Endothelial cell of umbilical vein (primary cell): ENCODE results near the gene RIPOR3. TPM values are rescaled to one million over a fixed set of nuclear protein-coding genes. Genes with fewer than 3 reads are reported as not detected.
"Not testable (repeated sequence)": the region's sequence is repeated elsewhere in the genome, so short reads cannot be mapped to it uniquely, and the experiment has no call there.

Experiments used
- BruUV-seq: library from RNA; stranded (reverse); fragments of 400-500 nt; replicated peaks from 2 replicates; lab custom pipeline; 2021; lab: Mats Ljungman, UMichigan
- CTCF ChIA-PET: fragments of 300-600, 350-600 bp; sonication (Branson Sonifier 250); formaldehyde crosslinking; loops from one replicate; lab custom pipeline; 2021; ENCODE audit warnings: antibody characterized with exemption, inconsistent platforms; lab: Charles Lee
- POLR2A ChIA-PET: fragments of 300-600, 350-600 bp; sonication (Branson Sonifier 250); formaldehyde crosslinking; loops from one replicate; lab custom pipeline; 2021; ENCODE audit warnings: antibody characterized with exemption, inconsistent platforms; lab: Charles Lee
- DNase-seq: peaks from one replicate; pipeline ENCODE4 v3.0.0-alpha.2; 2011; ENCODE audit warnings: low read depth, low spot score
- FAIRE-seq: peaks from 2 replicates; lab custom pipeline; 2011; peaks lifted over from hg19 to GRCh38; lab: Jason Lieb, UNC
- H2AFZ ChIP-seq: 2 replicates; pipeline ENCODE4 v1.6.0; 2012; ENCODE audit warnings: low read depth, low read length, control low read depth, inconsistent platforms
- H3K27ac ChIP-seq: 2 replicates; pipeline ENCODE4 v1.5.1; 2011; ENCODE audit warnings: low read depth, mild to moderate bottlenecking, control low read depth, low read length, moderate library complexity; ENCODE audit not compliant: insufficient read depth
- H3K27me3 ChIP-seq, 2 experiments: 2 replicates each; pipeline versions ENCODE4 v1.6.0 to v1.6.1; 2011; ENCODE audit warnings: low read length in 2 of 2, mixed read lengths in 1 of 2; ENCODE audit not compliant: control insufficient read depth in 2 of 2, insufficient read depth in 2 of 2
- H3K36me3 ChIP-seq, 2 experiments: 2 replicates in 1 of 2; 3 replicates in 1 of 2; pipeline ENCODE4 v1.5.1; 2011; ENCODE audit warnings: low read length in 2 of 2, mild to moderate bottlenecking in 1 of 2, moderate library complexity in 1 of 2; ENCODE audit not compliant: control insufficient read depth in 2 of 2, insufficient read depth in 2 of 2; ENCODE audit errors: extremely low read depth in 1 of 2
- H3K4me1 ChIP-seq: 3 replicates; pipeline ENCODE4 v1.5.1; 2011; ENCODE audit warnings: mild to moderate bottlenecking, low read length; ENCODE audit not compliant: control insufficient read depth, insufficient read depth; ENCODE audit errors: extremely low read depth
- H3K4me2 ChIP-seq: 2 replicates; pipeline ENCODE4 v1.6.1; 2011; ENCODE audit warnings: low read length, control low read depth, mixed read lengths; ENCODE audit not compliant: insufficient read depth
- H3K4me3 ChIP-seq, 3 experiments: fragments of 200-600 bp in 1 of 3; sonication (generic), shearing (Covaris generic) in 1 of 3; replicated peaks in 1 of 3; 2 replicates each; pipeline ENCODE4 v1.5.1; 2011 to 2016; ENCODE audit warnings: control low read depth in 3 of 3, low read length in 3 of 3, mild to moderate bottlenecking in 2 of 3, inconsistent platforms in 1 of 3, low read depth in 1 of 3, moderate library complexity in 1 of 3; ENCODE audit not compliant: insufficient read depth in 1 of 3
- H3K79me2 ChIP-seq: 2 replicates; pipeline ENCODE4 v1.6.0; 2012; ENCODE audit warnings: low read length, inconsistent platforms; ENCODE audit not compliant: control insufficient read depth, insufficient read depth
- H3K9ac ChIP-seq: replicated peaks from 2 replicates; pipeline ENCODE3; 2011; ENCODE audit warnings: low read length, control low read depth; ENCODE audit not compliant: insufficient read depth; ENCODE audit errors: extremely low read depth
- H3K9me1 ChIP-seq: replicated peaks from 3 replicates; pipeline ENCODE4 v1.6.0; 2011; ENCODE audit warnings: mild to moderate bottlenecking, low read length; ENCODE audit not compliant: control insufficient read depth, insufficient read depth; ENCODE audit errors: extremely low read depth
- H3K9me3 ChIP-seq: replicated peaks from 2 replicates; pipeline ENCODE4 v1.5.1; 2012; ENCODE audit warnings: low read length, inconsistent platforms; ENCODE audit not compliant: control insufficient read depth, insufficient read depth
- H4K20me1 ChIP-seq: replicated peaks from 2 replicates; pipeline ENCODE3; 2011; ENCODE audit warnings: mild to moderate bottlenecking, low read length; ENCODE audit not compliant: control insufficient read depth, insufficient read depth; ENCODE audit errors: extremely low read depth
- EZH2 ChIP-seq: IDR thresholded peaks from 2 replicates; pipeline ENCODE4 v1.6.1; 2012; ENCODE audit warnings: borderline replicate concordance, low read depth, mild to moderate bottlenecking, moderate library complexity, low read length, inconsistent platforms; ENCODE audit not compliant: severe bottlenecking
- FOS ChIP-seq: IDR thresholded peaks from 2 replicates; pipeline ENCODE4 v1.6.1; 2011; ENCODE audit warnings: mild to moderate bottlenecking, low read length, moderate library complexity, borderline replicate concordance; ENCODE audit not compliant: insufficient read depth
- GATA2 ChIP-seq: IDR thresholded peaks from 2 replicates; pipeline ENCODE4 v1.7.0; 2011; ENCODE audit warnings: low read depth, mild to moderate bottlenecking, moderate library complexity, mixed read lengths, low read length; ENCODE audit not compliant: insufficient read length, insufficient read depth
- JUN ChIP-seq: IDR thresholded peaks from 2 replicates; pipeline ENCODE4 v1.6.1; 2011; ENCODE audit warnings: borderline replicate concordance, low read depth; ENCODE audit not compliant: insufficient read length, insufficient read depth
- MYC ChIP-seq: IDR thresholded peaks from one replicate; pipeline ENCODE4 v1.6.1; 2011; ENCODE audit warnings: mild to moderate bottlenecking, low read depth, low read length
- POLR2A ChIP-seq: IDR thresholded peaks from 2 replicates; pipeline ENCODE4 v1.6.1; 2012; ENCODE audit warnings: low read depth, mild to moderate bottlenecking, control low read depth, low read length
- POLR2AphosphoS5 ChIP-seq: IDR thresholded peaks from 2 replicates; pipeline ENCODE4 v1.6.1; 2012; ENCODE audit warnings: low read depth, mild to moderate bottlenecking, control low read depth, low read length, moderate library complexity; ENCODE audit not compliant: insufficient read depth
- dilution Hi-C: fragments of 300-500 bp; cut with MboI; formaldehyde crosslinking; loops from one replicate; pipeline ENCODE4 v1.15.0; 2019; ENCODE audit warnings: low sequenced_read_pairs; ENCODE audit not compliant: extremely low pct_ligation_motif_present
- intact Hi-C: fragments of 100-400 bp; cut with micrococcal nuclease; formaldehyde crosslinking; loops from one replicate; pipeline ENCODE4 v1.10.0; 2022
- polyA plus RNA-seq, 4 experiments: library from polyadenylated mRNA; depleted of rRNA in 3 of 4; stranded (reverse) in 3 of 4; unstranded in 1 of 4; fragments of >200 nt; gene quantifications; 2 replicates each; pipeline versions ENCODE4 v1.2.1 to v1.2.3, GENCODE V29; 2011 to 2012; ENCODE audit warnings: missing spikeins in 1 of 4
- total RNA-seq: library from RNA; stranded (reverse); gene quantifications from 2 replicates; pipeline ENCODE4 v1.2.3, GENCODE V29; 2021
- TF ChIP-seq, protein P1 (sequence below): IDR thresholded peaks from 2 replicates; pipeline ENCODE4 v1.6.1; 2011; ENCODE audit not compliant: insufficient read depth, insufficient read length

RIPOR3 gene
- total and polyA plus RNA-seq, 2 donors (not counting 3 experiments of a cell fraction or from before 2014, with no cell fraction given), result not detected

DNA sequence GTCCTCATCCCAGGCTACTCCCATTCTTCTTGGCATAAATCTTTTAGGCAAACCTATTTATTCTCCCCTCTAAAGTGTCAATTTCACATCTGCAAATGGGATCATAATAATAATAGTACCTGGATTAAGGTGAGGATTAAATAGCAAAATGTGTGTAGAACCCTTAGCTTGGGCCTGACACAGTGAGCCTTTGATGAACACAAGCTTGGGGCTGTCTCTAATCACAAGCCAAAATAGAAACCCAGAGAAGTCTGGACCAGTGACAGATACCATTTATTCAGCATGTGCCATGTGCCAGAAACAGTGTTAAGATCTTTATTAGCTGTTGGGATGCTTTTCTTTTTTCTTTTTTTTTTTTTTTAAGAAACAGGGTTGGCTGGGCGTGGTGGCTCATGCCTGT lies 25.2 kb upstream of the RIPOR3 start:
- dilution Hi-C loops, result no loop called here
- Histone ChIP-seq H3K9me3 (no peaks in the 10 kb centered on the region), H3K4me1 (no peaks in the 10 kb centered on the region), H3K27me3 (peaks cover 1 to 7% of the 10 kb centered on the region in 2 experiments), H3K4me3 (no peak overlapping the region), H3K36me3 (no peaks in the 10 kb centered on the region), H2AFZ (no peak overlapping the region), H3K79me2 (no peaks in the 10 kb centered on the region), H4K20me1 (no peaks in the 10 kb centered on the region), H3K4me2 (no peak overlapping the region), H3K9me1 (no peaks in the 10 kb centered on the region), H3K27ac (no peak overlapping the region), H3K9ac (no peak overlapping the region)
- TF ChIP-seq POLR2A (no peak), FOS (no peak), JUN (no peak), POLR2AphosphoS5 (no peak), MYC (no peak)
- TF ChIP-seq, protein P1, sequence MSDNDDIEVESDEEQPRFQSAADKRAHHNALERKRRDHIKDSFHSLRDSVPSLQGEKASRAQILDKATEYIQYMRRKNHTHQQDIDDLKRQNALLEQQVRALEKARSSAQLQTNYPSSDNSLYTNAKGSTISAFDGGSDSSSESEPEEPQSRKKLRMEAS, result no peak
- no peak for FAIRE-seq
- CTCF ChIA-PET, result interaction anchor here (1.6 kb wide), 1 partner anchor 12 kb away, joined by 3 read pairs; no protein-coding TSS in a partner anchor
- intact Hi-C loops, result no loop called here
- no peak for DNase-seq
- no TSS peak for BruUV-seq
- POLR2A ChIA-PET, result no interaction called here

DNA sequence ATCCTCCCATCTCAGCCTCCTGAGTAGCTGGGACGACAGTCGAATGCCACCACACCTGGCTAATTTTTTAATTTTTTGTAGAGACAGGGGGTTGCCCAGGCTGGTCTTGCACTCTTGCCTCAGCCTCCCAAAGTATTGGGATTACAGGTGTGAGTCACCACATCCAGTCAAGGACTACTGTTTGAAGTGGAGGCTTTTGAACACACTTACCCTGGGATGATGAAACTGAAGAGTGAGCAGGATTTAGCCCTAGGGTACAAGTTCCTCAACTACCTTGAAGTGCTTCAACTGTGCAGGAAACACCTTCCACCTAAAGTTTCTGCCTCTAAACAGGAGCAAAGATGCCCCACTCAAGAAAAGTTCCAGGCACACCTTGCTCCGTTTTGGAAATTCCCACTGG lies 24.4 kb upstream of the RIPOR3 start:
- Histone ChIP-seq H3K79me2 (no peaks in the 10 kb centered on the region), H2AFZ (no peak overlapping the region), H3K27me3 (peaks cover 3 to 9% of the 10 kb centered on the region in 2 experiments), H3K4me2 (no peak overlapping the region), H3K9ac (no peak overlapping the region), H4K20me1 (no peaks in the 10 kb centered on the region), H3K4me1 (no peaks in the 10 kb centered on the region), H3K27ac (no peak overlapping the region), H3K9me3 (no peaks in the 10 kb centered on the region), H3K36me3 (no peaks in the 10 kb centered on the region), H3K4me3 (no peak overlapping the region), H3K9me1 (no peaks in the 10 kb centered on the region)
- FAIRE-seq (no peak), DNase-seq (no peak)
- dilution Hi-C loops (no loop called here), intact Hi-C loops (no loop called here)
- POLR2A ChIA-PET, result no interaction called here
- BruUV-seq, result no TSS peak
- CTCF ChIA-PET, result no interaction called here
- TF ChIP-seq POLR2AphosphoS5 (no peak), FOS (no peak), GATA2 (no peak), EZH2 (no peak), MYC (no peak)

DNA sequence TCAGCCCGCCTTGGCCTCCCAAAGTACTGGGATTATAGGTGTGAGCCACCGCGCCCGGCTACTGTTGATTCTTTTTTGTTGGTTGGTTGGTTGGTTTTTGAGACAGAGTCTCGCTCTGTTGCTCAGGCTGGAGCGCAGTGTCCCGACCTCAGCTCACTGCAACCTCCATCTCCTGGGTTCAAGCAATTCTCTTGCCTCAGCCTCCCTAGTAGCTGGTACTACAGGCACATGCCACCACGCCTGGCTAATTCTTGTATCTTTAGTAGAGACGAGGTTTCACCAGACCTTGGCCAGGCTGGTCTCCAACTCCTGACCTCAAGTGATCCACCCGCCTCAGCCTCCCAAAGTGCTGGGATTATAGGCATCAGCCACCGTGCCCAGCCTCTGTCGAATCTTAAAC lies 23.1 kb upstream of the RIPOR3 start:
- BruUV-seq, H3K9me1 ChIP-seq, H3K27me3 ChIP-seq, H3K9me3 ChIP-seq, H3K4me3 ChIP-seq, H4K20me1 ChIP-seq, H2AFZ ChIP-seq, H3K36me3 ChIP-seq, H3K4me2 ChIP-seq, H3K4me1 ChIP-seq, intact Hi-C loops, POLR2A ChIA-PET, H3K79me2 ChIP-seq, FAIRE-seq, H3K9ac ChIP-seq, dilution Hi-C loops, DNase-seq, H3K27ac ChIP-seq: not testable (repeated sequence)
- CTCF ChIA-PET, result interaction anchor here (1.1 to 1.9 kb wide), 4 partner anchors 33 to 88 kb away, joined by 3 to 14 read pairs (median 6); no protein-coding TSS in a partner anchor
